HG03460 (cell line): ENCODE results near the gene STBD1.
"Not testable (repeated sequence)": the region's sequence is repeated elsewhere in the genome, so short reads cannot be mapped to it uniquely, and the experiment has no call there.

ENCODE experiments used
- ATAC-seq: cut with Tn5 transposase; IDR thresholded peaks from one replicate; pipeline ENCODE4 v1.9.1; 2021; ENCODE audit not compliant: unreplicated experiment

Gene STBD1

GRCh38 chr4:76305971-76306881, at the start of gene STBD1:
Gene STBD1 (plus strand): TSS chr4:76306733. CDS start chr4:76306770, 37 bp downstream.
- no peak for ATAC-seq

- ATAC-seq = no peak
Measured at GRCh38 chr4:76256968-76257367, 49.6 kb upstream of the STBD1 start.

GRCh38 chr4:76257824-76258223, 48.7 kb upstream of the STBD1 start:
- ATAC-seq = no peak

GRCh38 chr4:76260571-76260970, 46.0 kb upstream of the STBD1 start:
- ATAC-seq = no peak

GRCh38 chr4:76265631-76266218, 40.8 kb upstream of the STBD1 start:
- ATAC-seq = no peak

GRCh38 chr4:76266627-76267026, 39.9 kb upstream of the STBD1 start:
- no peak for ATAC-seq

GRCh38 chr4:76267811-76268210, 38.7 kb upstream of the STBD1 start:
- ATAC-seq = no peak

- no peak for ATAC-seq
Measured at GRCh38 chr4:76270244-76271175, 36.0 kb upstream of the STBD1 start.

- ATAC-seq = no peak
Measured at GRCh38 chr4:76271248-76271647, 35.3 kb upstream of the STBD1 start.

GRCh38 chr4:76272073-76272472, 34.5 kb upstream of the STBD1 start:
- ATAC-seq = no peak

- ATAC-seq = no peak
Measured at GRCh38 chr4:76272582-76272981, 34.0 kb upstream of the STBD1 start.

- no peak for ATAC-seq
Measured at GRCh38 chr4:76272999-76273398, 33.5 kb upstream of the STBD1 start.

- ATAC-seq = no peak
Measured at GRCh38 chr4:76275486-76276124, 30.9 kb upstream of the STBD1 start.

GRCh38 chr4:76276813-76277212, 29.7 kb upstream of the STBD1 start:
- no peak for ATAC-seq

- ATAC-seq = no peak
Measured at GRCh38 chr4:76277667-76278066, 28.9 kb upstream of the STBD1 start.

- ATAC-seq = no peak
Measured at GRCh38 chr4:76278583-76278982, 27.9 kb upstream of the STBD1 start.

GRCh38 chr4:76279462-76279861, 27.1 kb upstream of the STBD1 start:
- ATAC-seq = no peak

- ATAC-seq = no peak
Measured at GRCh38 chr4:76280488-76281441, 25.8 kb upstream of the STBD1 start.

GRCh38 chr4:76281594-76281993, 24.9 kb upstream of the STBD1 start:
- ATAC-seq = not testable (repeated sequence)
